Stimulated activated CD4-positive, alpha-beta T cell treated with anti-CD3 and anti-CD28 coated beads, Interleukin-1b, Interleukin-23, amount 100 ng/mL, for 48 hours (primary cell): ENCODE data around the gene ALAS1.

Experiments used
- DNase-seq: peaks from one replicate; pipeline ENCODE4 v3.0.0-alpha.2; 2020

The ALAS1 gene

DNA sequence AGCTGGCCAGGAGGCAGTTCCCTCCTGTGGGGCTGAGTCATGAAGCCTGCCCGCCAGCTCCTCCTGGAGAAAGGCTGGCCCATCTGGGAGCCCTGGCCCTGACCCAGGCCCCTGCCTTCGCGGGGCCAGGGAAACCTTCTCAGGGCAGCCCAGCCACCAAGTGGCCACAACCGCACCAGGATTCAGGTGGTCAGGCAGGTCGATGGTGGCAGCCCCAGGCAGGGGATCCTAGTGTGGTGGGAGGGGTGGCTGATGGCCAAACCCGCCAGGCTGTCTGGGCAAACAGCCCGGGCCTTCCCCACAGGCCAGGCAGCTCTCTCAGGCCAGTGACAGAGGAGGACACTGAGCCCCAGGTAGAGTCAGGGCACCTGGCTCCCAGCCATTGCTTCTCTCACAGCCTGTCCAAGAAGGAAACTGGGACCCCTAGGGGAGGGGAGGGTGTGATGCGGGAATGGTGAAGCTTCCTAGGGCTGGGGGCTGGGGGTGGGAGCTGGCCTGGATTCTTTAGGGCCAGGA, 39.8 kb downstream of the ALAS1 start:
- no peak for DNase-seq

DNA sequence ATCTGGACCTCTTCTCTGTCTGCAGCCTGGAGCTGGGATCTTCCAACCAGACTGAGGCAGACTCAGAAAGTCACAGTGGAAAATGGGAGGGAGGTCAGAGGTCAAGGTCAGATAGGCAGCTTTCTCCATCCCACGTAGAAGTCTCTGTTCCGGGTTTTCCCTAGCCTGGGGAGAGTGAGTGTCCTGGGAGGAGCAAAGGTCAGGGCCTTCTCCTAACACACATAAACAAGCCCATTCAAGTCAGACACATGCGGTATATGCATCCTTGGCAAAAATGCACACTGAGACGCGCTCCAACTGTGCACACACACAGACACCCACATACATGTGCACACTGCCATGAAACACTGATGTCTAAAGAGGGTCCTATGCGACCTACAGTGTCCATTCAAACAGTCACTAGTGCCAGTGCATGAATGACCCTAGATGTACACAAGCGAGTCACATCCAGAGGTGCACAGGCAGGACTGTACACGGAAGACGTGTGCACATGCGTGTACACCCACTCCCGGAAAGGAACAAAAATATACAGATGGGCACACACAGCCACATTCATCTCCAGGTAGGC, 40.3 kb downstream of the ALAS1 start:
- DNase-seq, result no peak

DNA sequence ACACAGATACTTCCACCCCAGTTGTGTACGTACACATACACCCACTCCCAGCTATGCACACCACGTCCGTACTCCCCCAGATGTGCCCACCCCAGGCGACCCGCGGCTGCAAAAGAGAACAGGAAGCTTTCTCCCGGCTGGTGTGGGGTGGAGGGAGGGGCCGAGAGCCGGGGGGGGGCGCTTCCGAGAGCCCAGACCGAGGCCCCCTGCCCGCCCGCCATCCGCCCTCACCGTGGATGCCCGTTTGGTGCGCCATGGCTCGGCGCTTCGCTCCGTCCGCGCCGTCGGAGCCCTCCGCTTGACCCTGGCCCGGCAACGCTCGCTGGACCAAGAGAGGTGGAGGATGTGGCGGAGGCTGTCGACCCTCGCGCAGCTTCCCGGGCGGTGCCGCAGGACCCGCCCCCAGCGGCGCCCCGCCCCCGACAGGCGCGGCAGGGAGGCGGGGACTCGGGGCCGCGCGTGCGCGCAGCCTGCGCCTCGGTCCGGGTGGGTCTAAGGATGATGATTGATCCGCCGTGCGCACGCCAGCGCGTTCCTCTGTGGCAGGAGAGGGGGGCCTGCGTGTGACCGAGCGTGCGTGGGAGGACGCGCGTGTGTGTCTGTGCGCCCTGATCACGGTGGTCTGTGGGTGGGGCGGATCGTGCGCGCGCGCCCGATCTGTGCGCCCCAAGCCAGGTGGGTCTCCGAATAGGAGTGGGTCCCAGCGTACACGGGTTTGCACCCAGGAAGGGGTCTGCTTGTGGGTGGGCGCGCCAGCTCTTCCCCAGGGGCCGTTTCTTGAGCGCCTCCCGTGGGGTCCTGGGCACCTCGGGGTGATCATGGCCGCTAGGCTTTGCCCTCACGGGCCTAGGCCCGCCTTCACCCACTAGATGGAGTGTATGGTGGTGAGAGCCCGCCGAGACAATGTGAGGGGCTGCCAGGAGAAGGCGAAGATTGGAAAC, 41.1 kb downstream of the ALAS1 start, which contains the start of gene TWF2:
Gene TWF2, minus strand, starts transcription at position 398 of the 941 bp plus-strand sequence. Its CDS starts 142 bp downstream, at position 256.
- peak; percentile 90 for DNase-seq

DNA sequence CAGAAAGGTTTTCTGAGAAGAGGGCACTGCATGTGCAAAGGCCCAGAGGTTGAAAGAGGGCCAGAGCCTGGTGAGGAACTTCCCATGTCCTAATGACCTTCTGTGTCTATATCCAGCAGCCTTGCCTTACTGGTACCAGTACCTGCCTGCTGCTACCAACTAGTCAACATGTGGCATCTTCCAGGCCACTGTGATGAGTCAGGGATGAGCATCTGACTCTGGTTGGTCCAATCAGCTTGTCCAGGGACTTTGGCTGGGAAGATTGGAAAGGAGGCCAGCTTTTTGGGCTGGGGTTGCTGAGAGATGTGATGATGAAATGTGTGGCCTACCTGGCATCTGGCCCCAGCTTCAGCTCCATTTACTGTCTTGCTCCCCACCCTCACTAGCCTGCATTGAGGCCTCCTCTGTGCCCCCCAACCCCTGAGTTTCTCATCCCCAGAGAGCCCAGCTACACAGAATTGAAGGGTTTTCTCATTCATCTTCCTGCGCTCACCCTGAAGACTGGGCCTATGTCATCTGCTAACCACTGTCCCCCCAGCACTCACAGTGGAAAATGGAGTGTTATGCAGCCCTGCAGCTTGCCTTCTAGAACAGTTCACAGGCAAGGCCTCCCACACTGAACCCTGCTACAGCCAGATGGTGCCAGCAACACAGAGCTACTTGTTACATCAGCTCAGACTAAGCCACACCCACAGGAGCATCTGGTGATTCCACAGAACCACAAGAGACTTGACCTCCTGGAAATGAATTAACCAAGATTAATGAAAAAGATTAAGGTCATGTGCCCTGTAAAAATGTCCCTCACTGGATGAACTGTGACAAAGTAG, 42.3 kb downstream of the ALAS1 start:
- peak; percentile 79 for DNase-seq

DNA sequence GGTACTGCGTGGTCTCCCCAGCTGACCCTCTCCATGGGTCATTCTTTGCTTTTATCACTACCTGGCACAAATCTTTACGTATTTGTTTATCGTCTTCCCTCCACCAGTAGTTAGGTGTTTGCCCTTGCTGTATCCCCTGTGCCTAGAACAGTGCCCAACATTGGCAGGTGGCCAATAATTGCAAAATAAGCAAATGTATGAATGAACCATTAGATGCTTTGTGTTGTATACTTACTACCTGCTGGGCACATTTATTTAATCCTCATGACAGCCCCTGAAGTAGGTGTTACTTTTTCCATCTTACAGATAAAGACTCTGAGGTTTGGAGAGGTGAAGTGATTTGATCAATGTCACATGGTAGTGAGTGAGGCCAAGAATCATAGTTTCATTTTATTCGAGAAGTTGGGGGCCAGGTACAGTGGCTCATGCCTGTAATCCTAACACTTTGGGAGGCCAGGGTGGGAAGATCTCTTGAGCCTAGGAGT, 43.0 kb downstream of the ALAS1 start:
- no peak for DNase-seq

DNA sequence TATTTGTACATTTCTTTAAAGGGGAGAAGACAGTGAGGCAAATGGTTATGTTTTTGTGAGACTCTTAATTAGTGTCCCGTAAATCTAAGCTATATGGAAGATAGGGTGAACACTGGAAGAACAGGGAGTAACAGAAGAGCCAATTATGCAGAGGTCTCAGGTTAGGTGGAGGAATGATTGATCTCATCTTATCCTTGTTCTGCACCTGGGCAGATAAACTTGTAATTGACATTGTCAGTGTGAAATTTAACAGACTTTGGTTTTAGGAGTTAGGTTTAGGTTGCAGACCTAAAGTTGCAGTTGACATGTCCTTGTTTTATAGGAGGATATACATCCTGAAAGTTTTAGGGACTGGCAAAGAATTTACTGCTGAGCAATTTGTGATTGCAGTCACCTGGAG, 44.1 kb downstream of the ALAS1 start:
- no peak for DNase-seq

DNA sequence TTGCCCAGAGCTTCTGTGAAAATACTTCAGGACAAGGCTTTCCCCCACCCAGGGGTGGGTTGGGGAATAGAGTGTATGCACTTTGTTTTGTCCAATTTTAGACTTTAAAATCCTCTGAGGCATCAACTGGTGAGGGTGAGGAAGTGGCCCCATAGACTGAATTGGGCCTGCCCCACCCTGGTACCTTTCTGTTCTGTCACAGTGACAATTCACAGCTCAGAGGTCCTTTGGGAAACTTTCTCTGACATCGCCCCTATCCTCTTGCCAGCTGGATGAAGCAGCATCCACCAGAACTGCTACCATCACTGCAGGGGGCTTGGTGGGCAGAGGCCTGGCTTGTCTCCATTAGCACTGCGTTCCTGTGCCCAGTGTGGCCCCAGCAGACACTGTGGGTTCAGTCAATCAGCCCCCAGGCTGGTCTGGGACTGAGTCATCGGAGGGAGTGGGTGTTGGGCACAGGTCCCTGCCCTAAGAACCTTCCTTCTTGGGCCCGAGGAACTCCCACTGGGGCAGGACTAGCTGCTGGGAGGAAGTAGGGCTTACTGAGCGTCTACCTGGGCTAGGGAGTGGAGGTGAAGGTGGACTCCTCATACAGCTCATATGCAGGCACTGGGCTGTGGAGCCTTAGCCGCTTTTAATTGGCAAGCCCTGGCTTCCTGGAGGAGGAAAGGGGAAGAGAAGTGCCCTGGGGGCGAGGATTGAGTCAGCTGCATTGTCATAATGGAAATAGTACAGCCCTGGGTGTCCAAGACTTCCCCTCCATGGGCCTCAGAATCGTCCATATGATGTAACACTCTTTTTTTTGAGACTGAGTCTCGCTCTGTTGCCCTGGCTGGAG, 46.0 kb downstream of the ALAS1 start:
- peak; percentile 57 for DNase-seq

DNA sequence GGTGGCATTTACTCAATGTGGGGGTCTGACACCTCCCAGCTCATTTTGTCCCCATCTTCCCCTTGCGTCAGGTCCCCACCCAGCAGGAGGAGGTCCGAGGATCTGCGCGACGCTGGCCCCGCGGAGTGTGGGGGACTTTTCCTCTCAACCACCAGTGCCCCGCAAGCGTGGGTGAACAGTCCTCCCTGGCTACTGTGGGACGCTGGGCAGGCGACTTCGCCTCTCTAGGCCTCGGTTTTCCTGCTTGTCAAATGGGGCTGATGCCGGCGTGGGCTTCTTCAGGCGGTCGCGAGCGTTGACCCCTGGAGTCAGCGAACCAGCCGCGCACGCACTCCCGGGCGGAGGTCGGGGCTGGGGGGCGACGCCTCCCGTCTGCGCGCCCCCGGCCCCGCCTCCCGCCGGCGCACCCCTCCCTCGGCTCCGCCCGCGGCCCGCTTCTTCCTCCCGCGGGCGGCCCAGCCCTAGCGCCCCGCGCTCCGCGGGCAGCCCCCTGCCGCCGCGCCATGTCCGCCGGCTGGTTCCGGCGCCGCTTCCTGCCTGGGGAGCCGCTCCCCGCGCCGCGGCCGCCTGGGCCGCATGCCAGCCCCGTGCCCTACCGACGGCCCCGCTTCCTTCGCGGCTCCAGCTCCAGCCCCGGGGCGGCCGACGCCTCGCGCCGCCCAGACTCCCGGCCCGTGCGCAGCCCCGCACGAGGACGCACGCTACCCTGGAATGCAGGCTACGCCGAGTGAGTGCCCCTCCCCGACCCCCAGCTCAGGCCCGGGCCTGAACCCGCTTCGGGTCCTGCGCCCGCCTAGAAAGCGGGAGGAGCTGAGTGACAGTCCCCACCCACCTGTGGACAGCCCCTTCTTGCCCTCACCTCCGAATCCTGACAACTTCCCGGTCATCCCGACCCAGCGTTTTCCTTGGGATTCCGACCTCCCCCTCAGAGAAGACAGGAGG, 47.6 kb downstream of the ALAS1 start, which contains the start of gene PPM1M:
Gene PPM1M, plus strand, starts transcription at position 438 of the 942 bp plus-strand sequence. Its CDS starts 66 bp downstream, at position 504.
- DNase-seq, result peak; percentile 50

DNA sequence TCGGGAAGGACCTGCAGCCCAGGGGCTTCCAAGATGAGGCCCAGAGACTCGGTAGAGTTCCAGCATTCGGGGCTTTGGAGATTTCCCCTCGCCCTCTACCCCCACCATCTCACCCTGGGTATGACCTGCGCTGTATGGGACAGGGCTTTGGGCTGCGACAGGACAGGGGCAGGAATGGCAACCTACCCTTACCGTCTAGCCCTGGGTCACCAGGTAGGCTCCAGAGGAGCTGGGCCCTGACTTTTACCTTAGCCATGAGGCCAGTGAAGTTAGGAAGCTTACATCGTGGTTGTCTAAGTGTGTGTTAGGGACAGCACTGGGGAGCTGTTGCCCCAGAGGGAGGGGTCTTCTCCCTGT, 48.3 kb downstream of the ALAS1 start:
- no peak for DNase-seq

DNA sequence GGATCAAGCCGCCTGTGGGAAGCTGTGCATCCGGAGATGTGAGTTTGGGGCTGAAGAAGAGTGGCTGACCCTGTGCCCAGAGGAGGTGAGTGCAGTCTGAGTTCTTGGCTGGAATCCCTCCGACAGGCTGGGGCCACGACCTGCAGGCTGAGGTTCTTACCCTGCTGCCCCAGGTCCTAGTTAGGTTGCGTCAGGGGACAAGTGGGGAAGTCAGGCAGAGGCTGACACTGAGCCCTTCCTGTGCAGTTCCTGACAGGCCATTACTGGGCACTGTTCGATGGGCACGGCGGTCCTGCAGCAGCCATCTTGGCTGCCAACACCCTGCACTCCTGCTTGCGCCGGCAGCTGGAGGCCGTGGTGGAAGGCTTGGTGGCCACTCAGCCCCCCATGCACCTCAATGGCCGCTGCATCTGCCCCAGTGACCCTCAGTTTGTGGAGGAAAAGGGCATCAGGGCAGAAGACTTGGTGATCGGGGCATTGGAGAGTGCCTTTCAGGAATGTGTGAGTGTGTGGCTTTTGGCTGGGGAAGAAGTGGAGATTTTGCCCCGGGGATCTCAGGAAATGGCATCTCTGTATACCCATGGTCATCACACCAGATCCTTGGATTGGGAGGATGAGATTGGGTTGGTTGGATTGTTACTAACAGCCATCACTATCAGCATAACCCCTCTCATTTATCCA, 48.9 kb downstream of the ALAS1 start:
- no peak for DNase-seq

DNA sequence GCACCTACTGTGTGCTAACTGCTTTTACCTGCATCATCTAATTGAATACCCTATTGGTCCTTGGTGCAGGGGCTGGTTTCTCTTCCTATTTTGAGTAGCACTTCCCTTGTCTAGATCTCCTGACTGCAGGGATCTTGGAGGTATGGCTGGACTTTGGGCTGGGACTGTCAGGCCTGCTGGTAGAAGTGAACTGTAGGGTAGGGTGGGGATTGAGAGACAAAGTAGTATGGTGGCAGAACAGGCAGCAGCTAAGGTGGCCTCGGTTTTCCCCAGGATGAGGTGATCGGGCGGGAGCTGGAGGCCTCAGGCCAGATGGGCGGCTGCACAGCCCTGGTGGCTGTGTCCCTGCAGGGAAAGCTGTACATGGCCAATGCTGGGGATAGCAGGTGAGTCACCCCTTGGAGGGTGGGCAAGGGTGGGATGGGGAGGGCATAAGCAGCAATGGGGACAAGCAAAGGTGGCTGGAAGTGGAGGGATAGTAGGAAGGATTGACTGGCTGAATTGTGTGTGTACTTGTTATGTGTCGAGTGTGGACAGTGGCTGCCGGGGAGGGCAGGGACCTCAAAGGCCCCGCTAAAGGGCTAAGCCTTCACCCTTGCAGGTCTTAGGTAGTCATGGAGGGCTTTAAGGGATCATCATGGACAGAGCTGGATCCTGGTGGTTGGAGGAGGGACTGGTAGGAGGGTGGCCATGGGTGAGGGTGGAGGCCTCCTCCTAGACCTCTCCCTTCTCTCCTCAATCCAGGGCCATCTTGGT, 49.6 kb downstream of the ALAS1 start:
- DNase-seq, result no peak

DNA sequence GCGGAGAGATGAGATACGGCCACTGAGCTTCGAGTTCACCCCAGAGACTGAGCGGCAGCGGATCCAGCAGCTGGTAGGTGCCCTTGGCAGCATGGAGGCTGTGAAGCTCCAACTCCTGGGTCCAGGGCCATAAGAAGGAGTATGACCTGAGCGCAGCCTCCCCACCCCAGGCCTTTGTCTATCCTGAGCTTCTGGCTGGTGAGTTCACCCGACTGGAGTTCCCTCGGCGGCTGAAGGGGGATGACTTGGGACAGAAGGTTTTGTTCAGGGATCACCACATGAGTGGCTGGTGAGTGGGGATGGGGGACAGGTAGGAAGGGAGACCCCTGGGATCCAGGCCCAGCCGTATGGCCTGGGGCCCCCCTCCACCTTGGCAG, 50.2 kb downstream of the ALAS1 start:
- DNase-seq, result no peak

DNA sequence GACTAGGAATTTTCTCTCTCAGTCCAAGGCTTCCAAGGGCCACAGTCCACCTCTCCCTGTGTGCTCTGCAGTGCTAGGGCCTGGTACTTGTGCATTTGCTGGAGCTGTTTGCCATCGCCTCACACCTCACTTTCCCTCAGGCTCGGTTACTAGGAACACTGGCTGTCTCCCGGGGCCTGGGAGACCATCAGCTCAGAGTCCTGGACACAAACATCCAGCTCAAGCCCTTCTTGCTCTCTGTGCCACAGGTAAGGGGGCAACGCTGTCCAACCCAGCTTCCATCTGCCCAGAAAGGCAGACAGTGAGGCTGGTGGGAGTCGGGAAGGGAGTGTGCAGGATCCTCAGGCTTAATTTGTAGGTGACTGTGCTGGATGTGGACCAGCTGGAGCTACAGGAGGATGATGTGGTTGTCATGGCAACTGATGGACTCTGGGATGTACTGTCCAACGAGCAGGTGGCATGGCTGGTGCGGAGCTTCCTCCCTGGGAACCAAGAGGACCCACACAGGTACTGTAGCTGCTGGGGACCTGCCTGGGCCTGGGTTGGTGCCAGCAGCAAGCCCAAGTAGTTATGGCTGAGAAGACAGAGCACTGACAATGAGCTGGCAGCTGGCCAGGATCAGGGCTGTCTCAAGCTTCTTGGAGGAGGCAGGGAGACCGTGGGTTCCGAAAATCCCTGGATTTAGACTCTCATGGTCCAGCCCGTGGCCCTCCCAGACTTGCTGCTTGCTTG, 51.0 kb downstream of the ALAS1 start:
- no peak for DNase-seq

DNA sequence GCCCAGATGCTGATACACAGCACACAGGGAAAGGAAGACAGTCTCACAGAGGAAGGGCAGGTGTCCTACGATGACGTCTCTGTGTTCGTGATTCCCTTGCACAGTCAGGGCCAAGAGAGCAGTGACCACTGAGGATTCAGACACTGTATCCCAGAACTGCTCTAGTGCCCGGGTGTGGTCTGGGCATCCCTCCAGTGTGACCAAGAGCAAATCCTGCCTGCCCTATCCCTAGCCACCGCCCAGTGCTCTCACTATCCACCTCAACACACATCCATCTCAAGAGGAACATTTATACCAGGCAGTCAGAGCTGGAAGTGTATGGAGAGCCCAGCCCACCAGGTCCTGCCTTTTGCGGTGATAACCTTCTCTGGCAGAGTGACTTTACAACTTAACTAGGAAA, 51.7 kb downstream of the ALAS1 start:
- DNase-seq, result no peak

DNA sequence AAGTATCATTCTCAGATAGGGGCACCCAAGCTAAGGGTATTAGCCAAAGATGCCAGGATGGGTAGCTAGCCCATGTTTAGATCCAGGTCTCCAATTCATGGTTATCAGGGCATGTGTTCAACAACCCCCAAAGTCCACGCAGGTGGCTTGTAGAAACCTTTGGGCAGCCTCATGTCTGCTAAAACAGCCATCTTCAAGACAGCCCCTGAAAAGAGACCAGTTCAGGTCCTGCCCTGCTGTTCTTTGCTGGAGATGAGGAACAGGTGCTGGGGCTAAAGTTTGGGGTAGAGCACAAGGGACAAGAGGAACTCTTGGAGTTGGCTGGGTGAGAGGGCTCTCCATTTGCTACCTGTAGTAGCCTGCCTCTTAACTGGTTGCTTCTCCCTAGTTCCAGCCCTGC, 52.2 kb downstream of the ALAS1 start:
- no peak for DNase-seq

DNA sequence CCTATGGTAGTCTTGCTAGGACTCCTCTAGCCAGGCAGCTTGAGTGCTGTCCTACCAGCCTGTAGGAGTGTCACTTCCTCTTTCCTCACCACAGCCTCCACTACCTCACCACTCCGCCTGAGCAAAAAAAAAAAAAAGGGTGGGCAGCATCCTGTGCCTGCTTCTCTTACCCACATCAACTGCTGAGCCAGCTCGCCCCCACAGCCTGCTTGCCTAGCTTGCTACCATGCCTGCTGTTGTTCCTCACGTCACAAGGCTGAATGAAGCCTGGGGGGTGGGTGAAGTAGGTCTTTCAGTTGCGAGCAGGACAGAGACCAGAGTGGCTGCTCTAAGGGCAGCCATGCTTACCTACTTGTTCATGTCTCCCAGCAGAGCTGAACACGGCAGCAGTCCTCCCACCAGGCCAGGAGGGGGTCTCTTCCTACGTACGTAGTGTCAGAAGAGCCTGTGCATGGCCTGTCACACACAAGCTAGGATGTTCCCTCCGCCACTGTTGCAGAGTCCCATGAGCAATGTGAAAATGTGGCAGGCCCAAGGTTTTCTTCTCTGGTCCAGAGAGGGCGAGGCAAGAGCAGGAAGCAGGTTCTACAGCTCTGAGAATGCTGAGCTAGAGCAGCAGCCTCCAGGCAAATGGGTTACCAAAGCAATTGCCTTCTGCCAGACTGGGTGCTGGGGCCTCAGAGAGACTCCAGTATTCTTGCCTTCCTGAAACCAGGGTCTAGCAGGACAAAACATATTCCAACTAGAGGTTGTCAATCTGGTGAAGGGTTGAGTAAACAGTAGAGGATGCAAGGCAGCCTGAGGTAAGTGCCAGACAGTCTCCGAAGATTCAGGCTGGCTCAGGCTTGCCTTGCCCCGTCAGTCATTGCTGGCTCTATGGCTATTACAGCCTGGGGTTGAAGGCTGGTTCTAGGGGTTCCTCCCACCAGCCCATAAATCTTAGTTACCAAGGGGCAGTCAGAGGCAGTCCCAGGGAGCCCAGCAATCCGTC, 55.6 kb downstream of the ALAS1 start:
- peak; percentile 86 for DNase-seq

DNA sequence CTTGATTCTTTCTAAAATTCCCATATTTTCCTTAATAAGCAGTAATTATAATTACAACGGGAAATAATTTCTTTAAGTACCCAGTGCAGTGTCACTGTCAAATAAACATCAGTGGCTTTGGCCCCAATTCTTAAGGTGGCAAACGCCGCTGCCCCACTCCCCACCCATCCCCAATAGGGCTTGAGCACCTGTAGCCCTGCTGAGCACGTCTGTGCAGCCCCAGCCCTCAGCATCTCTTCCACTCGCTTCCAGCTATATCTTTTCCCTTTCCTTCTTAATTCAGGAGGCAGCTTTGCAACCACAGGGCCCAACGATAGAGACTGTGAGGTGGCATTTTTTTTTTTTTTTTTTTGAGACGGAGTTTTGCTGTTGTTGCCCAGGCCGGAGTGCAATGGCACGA, 56.6 kb downstream of the ALAS1 start:
- DNase-seq, result no peak
